Loucy (cell line): ENCODE data around the gene METAP2.
A peak's percentile ranks its signal among the peaks of the same experiment; 100 is the strongest.

Experiments
- H2AFZ ChIP-seq: fragments of 200-600 bp; sonication (generic); 2 replicates; pipeline ENCODE4 v1.6.0; 2016; ENCODE audit warnings: antibody characterized with exemption, mild to moderate bottlenecking, low read length, moderate library complexity
- H3F3A ChIP-seq: fragments of 200-600 bp; 2 replicates; pipeline ENCODE4 v1.6.0; 2016; ENCODE audit warnings: antibody characterized with exemption, low read depth, mild to moderate bottlenecking
- H3K27me3 ChIP-seq: fragments of 200-600 bp; sonication (generic); 2 replicates; pipeline ENCODE4 v1.6.1; 2014; ENCODE audit warnings: low read length, mild to moderate bottlenecking; ENCODE audit not compliant: insufficient read depth, poor library complexity, severe bottlenecking
- H3K36me3 ChIP-seq: fragments of 200-600 bp; sonication (generic); 2 replicates; pipeline ENCODE4 v1.6.1; 2016; ENCODE audit warnings: low read length; ENCODE audit not compliant: insufficient read depth
- H3K4me1 ChIP-seq: fragments of 200-600 bp; sonication (generic); 2 replicates; pipeline ENCODE4 v1.5.1; 2014; ENCODE audit warnings: low read length, mild to moderate bottlenecking; ENCODE audit not compliant: insufficient read depth, poor library complexity, severe bottlenecking
- H3K4me2 ChIP-seq: fragments of 200-600 bp; sonication (generic); 2 replicates; pipeline ENCODE4 v1.6.0; 2014; ENCODE audit warnings: antibody characterized with exemption, low read length, low read depth, mild to moderate bottlenecking; ENCODE audit not compliant: poor library complexity, severe bottlenecking
- H3K4me3 ChIP-seq: fragments of 200-600 bp; sonication (generic); 2 replicates; pipeline ENCODE4 v1.5.1; 2014; ENCODE audit warnings: low read length, mild to moderate bottlenecking, mixed read lengths; ENCODE audit not compliant: poor library complexity, severe bottlenecking
- H3K79me2 ChIP-seq: fragments of 200-600 bp; sonication (generic); 2 replicates; pipeline ENCODE4 v1.6.1; 2014; ENCODE audit warnings: low read length; ENCODE audit not compliant: insufficient read depth
- H3K9ac ChIP-seq: fragments of 200-600 bp; sonication (generic); 2 replicates; pipeline ENCODE4 v1.6.0; 2014; ENCODE audit warnings: mild to moderate bottlenecking, low read depth, low read length, moderate library complexity; ENCODE audit not compliant: poor library complexity, severe bottlenecking
- H3K9me2 ChIP-seq: fragments of 200-600 bp; sonication (generic); replicated peaks from 2 replicates; pipeline ENCODE4 v1.6.1; 2016; ENCODE audit warnings: low read depth, low read length, mixed read lengths
- H3K9me3 ChIP-seq: fragments of 200-600 bp; sonication (generic); 2 replicates; pipeline ENCODE4 v1.6.1; 2014; ENCODE audit warnings: mild to moderate bottlenecking, antibody characterized with exemption, low read length, low read depth; ENCODE audit not compliant: insufficient read depth
- H4K20me1 ChIP-seq: fragments of 200-600 bp; sonication (generic); 2 replicates; pipeline ENCODE4 v1.6.0; 2014; ENCODE audit warnings: antibody characterized with exemption, low read length, mild to moderate bottlenecking; ENCODE audit not compliant: insufficient read depth, poor library complexity, severe bottlenecking
- CTCF ChIP-seq: fragments of 200-600 bp; sonication (generic); conservative IDR thresholded peaks from 2 replicates; pipeline ENCODE4 v1.5.1; 2014; ENCODE audit warnings: mild to moderate bottlenecking, antibody characterized with exemption, low read length
- EZH2phosphoT487 ChIP-seq: fragments of 200-600 bp; IDR thresholded peaks from 2 replicates; pipeline ENCODE4 v1.6.1; 2018; ENCODE audit warnings: antibody characterized with exemption, mild to moderate bottlenecking, moderate library complexity, borderline replicate concordance

METAP2 gene

GRCh38 chr12:95546491-95546813 lies 72.5 kb downstream of the METAP2 start:
- H3K9me3 ChIP-seq = no peaks in the 10 kb centered on the region
- H3K4me2 ChIP-seq = peak overlapping the region; percentile 71
- H2AFZ ChIP-seq = no peak overlapping the region
- H4K20me1 ChIP-seq = no peaks in the 10 kb centered on the region
- H3F3A ChIP-seq = peaks cover 5% of the 10 kb centered on the region
- peaks cover 36% of the 10 kb centered on the region for H3K4me1 ChIP-seq
- TF ChIP-seq CTCF = no peak
- H3K4me3 ChIP-seq = peak overlapping the region; percentile 12
- no peak overlapping the region for H3K9ac ChIP-seq
- no peaks in the 10 kb centered on the region for H3K9me2 ChIP-seq
- H3K27me3 ChIP-seq = no peaks in the 10 kb centered on the region
- H3K79me2 ChIP-seq = peaks cover 40% of the 10 kb centered on the region
- H3K36me3 ChIP-seq = no peaks in the 10 kb centered on the region

- Histone ChIP-seq H2AFZ (peak overlapping the region; percentile 72), H4K20me1 (no peaks in the 10 kb centered on the region), H3K27me3 (no peaks in the 10 kb centered on the region), H3K4me1 (peaks cover 47% of the 10 kb centered on the region), H3K9me2 (no peaks in the 10 kb centered on the region), H3K4me2 (peak overlapping the region; percentile 71), H3K79me2 (peaks cover 50% of the 10 kb centered on the region), H3F3A (peaks cover 5% of the 10 kb centered on the region), H3K36me3 (no peaks in the 10 kb centered on the region), H3K4me3 (peak overlapping the region; percentile 77), H3K9me3 (no peaks in the 10 kb centered on the region), H3K9ac (peak overlapping the region; percentile 66)
- TF ChIP-seq CTCF (no peak), EZH2phosphoT487 (no peak)
These were observed 73.6 kb downstream of the METAP2 start for GRCh38 chr12:95547522-95548055.

- H3K4me3 ChIP-seq = peak overlapping the region; percentile 77
- TF ChIP-seq EZH2phosphoT487 = no peak
- H3K9ac ChIP-seq = peak overlapping the region; percentile 66
- H3K9me3 ChIP-seq = no peaks in the 10 kb centered on the region
- H3K9me2 ChIP-seq = no peaks in the 10 kb centered on the region
- H3F3A ChIP-seq = peaks cover 5% of the 10 kb centered on the region
- peak overlapping the region; percentile 71 for H3K4me2 ChIP-seq
- no peaks in the 10 kb centered on the region for H3K36me3 ChIP-seq
- H4K20me1 ChIP-seq = no peaks in the 10 kb centered on the region
- peak overlapping the region; percentile 72 for H2AFZ ChIP-seq
- peaks cover 51% of the 10 kb centered on the region for H3K4me1 ChIP-seq
- H3K79me2 ChIP-seq = peaks cover 51% of the 10 kb centered on the region
- H3K27me3 ChIP-seq = no peaks in the 10 kb centered on the region
These were observed 74.1 kb downstream of the METAP2 start for GRCh38 chr12:95548056-95548538.
